ENCODE measurements around the gene SEMA3E. TPM values are rescaled to one million over a fixed set of nuclear protein-coding genes. Genes with fewer than 3 reads are reported as not detected.
"Not testable (repeated sequence)": the region's sequence is repeated elsewhere in the genome, so short reads cannot be mapped to it uniquely, and the experiment has no call there.

SEMA3E gene
- total RNA-seq, 4 donors from 2014 or later: 0.83 to 2.2 (median 1.9) TPM

GRCh38 chr7:83466187-83466923 lies 182.6 kb downstream of the SEMA3E start:
- no peaks in the 10 kb centered on the region for H3K27me3 ChIP-seq
- TF ChIP-seq CTCF (IDR thresholded peaks at IDR 0.05) (no peak), POLR2A (IDR thresholded peaks at IDR 0.05) (no peak)
- no peaks in the 10 kb centered on the region for H3K9me3 ChIP-seq
- H3K36me3 ChIP-seq: no peaks in the 10 kb centered on the region
- no peak overlapping the region for H3K27ac ChIP-seq
- no peaks in the 10 kb centered on the region for H3K4me1 ChIP-seq
- DNase-seq: no peak
- H3K4me3 ChIP-seq: no peak overlapping the region

- no peaks in the 10 kb centered on the region for H3K36me3 ChIP-seq
- DNase-seq: no peak
- no peak for TF ChIP-seq CTCF (IDR thresholded peaks at IDR 0.05)
- no peak for TF ChIP-seq POLR2A (IDR thresholded peaks at IDR 0.05)
- no peaks in the 10 kb centered on the region for H3K27me3 ChIP-seq
- no peaks in the 10 kb centered on the region for H3K9me3 ChIP-seq
- no peak overlapping the region for H3K4me3 ChIP-seq
- H3K4me1 ChIP-seq: no peaks in the 10 kb centered on the region
- no peak overlapping the region for H3K27ac ChIP-seq
These were observed 183.3 kb downstream of the SEMA3E start for GRCh38 chr7:83465643-83466042.

GRCh38 chr7:83461820-83462219 lies 187.1 kb downstream of the SEMA3E start:
- DNase-seq, H3K27ac ChIP-seq, H3K36me3 ChIP-seq, H3K4me3 ChIP-seq, H3K27me3 ChIP-seq, H3K9me3 ChIP-seq, H3K4me1 ChIP-seq: not testable (repeated sequence)

- not testable (repeated sequence) for H3K27ac ChIP-seq, H3K36me3 ChIP-seq, H3K27me3 ChIP-seq, H3K4me1 ChIP-seq, DNase-seq, H3K9me3 ChIP-seq, H3K4me3 ChIP-seq
These were observed 188.8 kb downstream of the SEMA3E start for GRCh38 chr7:83459930-83460653.

- not testable (repeated sequence) for H3K27me3 ChIP-seq, H3K9me3 ChIP-seq, H3K27ac ChIP-seq, H3K36me3 ChIP-seq, H3K4me3 ChIP-seq, DNase-seq, H3K4me1 ChIP-seq
These were observed 189.6 kb downstream of the SEMA3E start for GRCh38 chr7:83459101-83459929.

GRCh38 chr7:83457022-83457892 lies 191.7 kb downstream of the SEMA3E start:
- H3K9me3 ChIP-seq: no peaks in the 10 kb centered on the region
- no peaks in the 10 kb centered on the region for H3K36me3 ChIP-seq
- DNase-seq: no peak
- no peaks in the 10 kb centered on the region for H3K4me1 ChIP-seq
- H3K4me3 ChIP-seq: no peak overlapping the region
- TF ChIP-seq POLR2A (IDR thresholded peaks at IDR 0.05): no peak
- no peak for TF ChIP-seq CTCF (IDR thresholded peaks at IDR 0.05)
- H3K27me3 ChIP-seq: no peaks in the 10 kb centered on the region
- H3K27ac ChIP-seq: no peak overlapping the region
